Chondrocyte (in vitro differentiated cells): ENCODE data around the gene ARNT2. TPM values are rescaled to one million over a fixed set of nuclear protein-coding genes. Genes with fewer than 3 reads are reported as not detected.

Source experiments
- DNase-seq: peaks from one replicate; pipeline ENCODE4 v3.0.0; 2021; ENCODE audit warnings: mixed read lengths, low spot score
- H3K27ac Mint-ChIP-seq: one replicate; pipeline ENCODE4 v1.8.0; 2021; ENCODE audit warnings: mild to moderate bottlenecking, moderate library complexity, mixed read lengths; ENCODE audit not compliant: unreplicated experiment
- H3K27me3 Mint-ChIP-seq: 2 replicates; pipeline ENCODE4 v1.8.0; 2021; ENCODE audit warnings: low read depth, mixed read lengths
- H3K36me3 Mint-ChIP-seq: 2 replicates; pipeline ENCODE4 v1.8.0; 2021; ENCODE audit warnings: low read depth, mixed read lengths
- H3K4me1 Mint-ChIP-seq: 2 replicates; pipeline ENCODE4 v1.8.0; 2021; ENCODE audit warnings: low read depth, mild to moderate bottlenecking, mixed read lengths
- H3K4me3 Mint-ChIP-seq: one replicate; pipeline ENCODE4 v1.8.0; 2021; ENCODE audit warnings: mild to moderate bottlenecking, moderate library complexity, mixed read lengths; ENCODE audit not compliant: unreplicated experiment
- H3K9me3 Mint-ChIP-seq: 2 replicates; pipeline ENCODE4 v1.8.0; 2021; ENCODE audit warnings: low read depth, mixed read lengths
- total RNA-seq: library from RNA; stranded (reverse); gene quantifications from 3 replicates; pipeline ENCODE4 v1.2.1, GENCODE V29; 2021
- TF ChIP-seq, protein P1 (sequence below): fragments of 200-600 bp; sonication (generic); IDR thresholded peaks from 2 replicates; pipeline ENCODE4 v1.5.0; 2021; ENCODE audit warnings: antibody characterized with exemption, mild to moderate bottlenecking, moderate library complexity

The ARNT2 gene
- total RNA-seq, 1 donor from 2014 or later, result 20.2 TPM

DNA sequence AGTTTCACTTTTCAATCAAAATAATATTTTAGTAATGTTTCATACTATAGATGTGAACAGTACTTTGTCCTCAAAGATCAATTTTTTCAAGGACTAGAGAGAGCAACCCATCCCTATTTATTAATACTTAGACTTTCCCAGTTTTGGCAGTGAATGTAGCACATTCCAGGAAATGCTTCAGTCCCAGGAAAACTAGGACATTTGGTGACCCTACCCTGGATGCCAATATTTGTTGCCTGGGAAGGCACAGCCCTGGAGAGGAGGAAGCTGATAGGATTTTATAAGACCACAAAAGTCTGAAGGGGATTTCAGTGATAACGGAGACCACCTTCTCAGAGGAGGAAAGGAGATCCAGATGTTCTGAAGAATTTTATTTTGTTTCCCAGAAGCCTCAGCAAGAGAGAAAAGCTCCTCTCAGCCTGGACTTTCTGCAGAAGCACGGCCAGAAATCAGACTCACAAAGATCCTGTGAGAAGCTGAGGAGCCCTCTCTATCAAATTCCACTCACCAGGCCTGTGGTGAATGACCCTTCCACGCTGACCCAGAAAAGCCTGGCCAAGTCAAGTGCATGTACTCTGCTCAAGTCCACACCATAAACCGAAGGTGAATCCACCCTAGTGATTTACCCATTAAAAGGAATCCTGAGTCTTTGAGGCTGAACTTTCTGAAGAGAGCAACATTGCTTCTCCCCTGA is 203.3 kb downstream of the ARNT2 start:
- H3K27ac Mint-ChIP-seq, result peak overlapping the region; percentile 72
- H3K27me3 Mint-ChIP-seq, result no peaks in the 10 kb centered on the region
- DNase-seq, result no peak
- no peaks in the 10 kb centered on the region for H3K9me3 Mint-ChIP-seq
- no peak overlapping the region for H3K4me3 Mint-ChIP-seq
- H3K4me1 Mint-ChIP-seq, result peaks cover 30% of the 10 kb centered on the region
- TF ChIP-seq, protein P1, sequence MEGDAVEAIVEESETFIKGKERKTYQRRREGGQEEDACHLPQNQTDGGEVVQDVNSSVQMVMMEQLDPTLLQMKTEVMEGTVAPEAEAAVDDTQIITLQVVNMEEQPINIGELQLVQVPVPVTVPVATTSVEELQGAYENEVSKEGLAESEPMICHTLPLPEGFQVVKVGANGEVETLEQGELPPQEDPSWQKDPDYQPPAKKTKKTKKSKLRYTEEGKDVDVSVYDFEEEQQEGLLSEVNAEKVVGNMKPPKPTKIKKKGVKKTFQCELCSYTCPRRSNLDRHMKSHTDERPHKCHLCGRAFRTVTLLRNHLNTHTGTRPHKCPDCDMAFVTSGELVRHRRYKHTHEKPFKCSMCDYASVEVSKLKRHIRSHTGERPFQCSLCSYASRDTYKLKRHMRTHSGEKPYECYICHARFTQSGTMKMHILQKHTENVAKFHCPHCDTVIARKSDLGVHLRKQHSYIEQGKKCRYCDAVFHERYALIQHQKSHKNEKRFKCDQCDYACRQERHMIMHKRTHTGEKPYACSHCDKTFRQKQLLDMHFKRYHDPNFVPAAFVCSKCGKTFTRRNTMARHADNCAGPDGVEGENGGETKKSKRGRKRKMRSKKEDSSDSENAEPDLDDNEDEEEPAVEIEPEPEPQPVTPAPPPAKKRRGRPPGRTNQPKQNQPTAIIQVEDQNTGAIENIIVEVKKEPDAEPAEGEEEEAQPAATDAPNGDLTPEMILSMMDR, result no peak
- H3K36me3 Mint-ChIP-seq, result no peaks in the 10 kb centered on the region

GRCh38 chr15:80608688-80609087 is 204.5 kb downstream of the ARNT2 start:
- no peaks in the 10 kb centered on the region for H3K27me3 Mint-ChIP-seq
- no peak for DNase-seq
- H3K4me1 Mint-ChIP-seq, result peaks cover 30% of the 10 kb centered on the region
- H3K9me3 Mint-ChIP-seq, result no peaks in the 10 kb centered on the region
- no peak overlapping the region for H3K27ac Mint-ChIP-seq
- no peak overlapping the region for H3K4me3 Mint-ChIP-seq
- TF ChIP-seq, protein P1, result no peak
- no peaks in the 10 kb centered on the region for H3K36me3 Mint-ChIP-seq

DNA sequence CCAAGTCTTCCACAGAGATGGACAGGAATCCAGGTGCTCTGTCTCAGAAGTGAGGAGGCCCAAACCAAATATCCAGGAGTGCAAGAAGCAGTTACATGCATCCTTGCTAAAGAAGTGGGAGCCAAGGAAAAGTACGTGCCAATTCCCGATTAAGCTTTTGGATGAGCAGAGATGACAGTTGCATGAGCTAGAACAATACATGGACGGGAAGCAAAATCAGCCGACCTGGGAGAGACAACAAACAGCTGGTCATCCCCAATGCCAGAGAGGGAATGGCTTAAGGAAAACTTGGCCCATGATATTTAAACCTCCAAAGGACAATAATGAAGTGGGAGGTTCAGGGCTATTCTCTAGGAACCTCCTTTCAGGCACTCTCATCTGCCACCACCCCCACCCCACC is 204.9 kb downstream of the ARNT2 start:
- TF ChIP-seq, protein P1, result no peak
- peaks cover 32% of the 10 kb centered on the region for H3K4me1 Mint-ChIP-seq
- no peak for DNase-seq
- no peak overlapping the region for H3K4me3 Mint-ChIP-seq
- no peaks in the 10 kb centered on the region for H3K9me3 Mint-ChIP-seq
- H3K27ac Mint-ChIP-seq, result no peak overlapping the region
- H3K36me3 Mint-ChIP-seq, result no peaks in the 10 kb centered on the region
- no peaks in the 10 kb centered on the region for H3K27me3 Mint-ChIP-seq

GRCh38 chr15:80609512-80609946 is 205.3 kb downstream of the ARNT2 start:
- H3K36me3 Mint-ChIP-seq, result no peaks in the 10 kb centered on the region
- no peak overlapping the region for H3K4me3 Mint-ChIP-seq
- no peaks in the 10 kb centered on the region for H3K9me3 Mint-ChIP-seq
- H3K27ac Mint-ChIP-seq, result no peak overlapping the region
- no peaks in the 10 kb centered on the region for H3K27me3 Mint-ChIP-seq
- TF ChIP-seq, protein P1, result no peak
- DNase-seq, result no peak
- peaks cover 28% of the 10 kb centered on the region for H3K4me1 Mint-ChIP-seq

DNA sequence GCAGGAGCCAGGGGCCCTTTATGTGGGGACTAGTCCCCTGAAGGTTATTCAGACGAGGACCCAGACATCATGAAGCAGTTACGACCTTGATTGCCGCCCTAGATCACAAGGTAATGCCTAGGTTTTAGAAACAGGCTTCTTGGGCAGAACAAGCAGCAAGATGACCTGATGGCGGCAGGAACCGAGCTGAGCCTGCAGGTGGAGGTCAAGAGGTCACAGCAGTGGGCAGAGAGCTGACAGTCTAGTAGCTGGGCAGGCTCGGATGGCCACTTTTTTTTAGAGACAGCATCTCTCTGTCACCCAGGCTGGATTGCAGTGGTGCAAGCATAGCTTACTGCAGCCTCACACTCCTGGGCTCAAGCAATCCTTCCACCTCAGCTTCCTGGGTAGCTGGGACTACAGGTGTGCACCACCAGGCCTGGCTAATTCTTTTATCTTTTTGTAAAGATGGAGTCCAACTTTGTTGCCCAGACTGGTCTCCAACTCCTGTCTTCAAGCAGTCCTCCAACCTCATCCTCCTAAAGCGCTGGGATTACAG is 207.4 kb downstream of the ARNT2 start:
- Mint-ChIP-seq H3K36me3 (no peaks in the 10 kb centered on the region), H3K4me1 (peaks cover 22% of the 10 kb centered on the region), H3K4me3 (no peak overlapping the region), H3K9me3 (no peaks in the 10 kb centered on the region), H3K27ac (no peak overlapping the region), H3K27me3 (no peaks in the 10 kb centered on the region)
- TF ChIP-seq, protein P1, result no peak
- no peak for DNase-seq
